Activated CD8-positive, alpha-beta memory T cell treated with anti-CD3 and anti-CD28 coated beads for 24 hours (primary cell): ENCODE data around the gene IFITM2.
"Not testable (repeated sequence)": the region's sequence is repeated elsewhere in the genome, so short reads cannot be mapped to it uniquely, and the experiment has no call there.

Experiments
- DNase-seq: peaks from one replicate; pipeline ENCODE4 v3.0.0-alpha.2; 2020

Gene IFITM2

DNA sequence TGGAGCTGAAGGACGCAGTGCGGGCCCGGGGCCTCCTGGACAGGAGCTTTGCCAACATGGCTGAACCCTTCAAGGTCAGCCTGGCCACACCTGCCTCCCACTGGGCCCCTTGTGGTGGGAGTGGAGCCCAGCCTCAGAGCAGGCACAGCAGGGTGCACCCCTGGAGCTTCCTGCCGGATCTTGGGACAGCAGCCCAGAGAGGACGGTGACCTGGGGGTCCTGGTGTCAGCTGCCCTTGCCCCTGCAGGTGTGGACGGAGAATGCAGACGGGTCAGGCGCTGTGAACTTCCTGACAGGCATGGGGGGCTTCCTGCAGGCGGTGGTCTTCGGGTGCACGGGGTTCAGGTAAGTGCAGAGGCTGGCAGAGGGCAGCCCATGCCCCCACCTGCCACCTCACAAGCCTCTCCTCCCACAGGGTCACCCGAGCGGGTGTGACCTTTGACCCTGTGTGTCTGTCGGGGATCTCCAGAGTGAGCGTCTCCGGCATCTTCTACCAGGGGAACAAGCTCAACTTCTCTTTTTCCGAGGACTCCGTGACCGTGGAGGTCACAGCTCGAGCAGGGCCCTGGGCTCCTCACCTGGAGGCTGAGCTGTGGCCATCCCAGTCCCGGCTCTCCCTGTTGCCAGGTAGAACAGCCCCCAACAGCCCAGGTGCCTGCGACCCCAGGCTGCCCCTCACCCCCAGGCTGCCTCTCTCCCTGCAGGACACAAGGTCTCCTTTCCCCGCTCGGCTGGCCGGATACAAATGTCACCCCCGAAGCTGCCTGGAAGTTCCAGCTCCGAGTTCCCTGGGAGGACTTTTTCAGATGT is 13.6 kb upstream of the IFITM2 start:
- no peak for DNase-seq

DNA sequence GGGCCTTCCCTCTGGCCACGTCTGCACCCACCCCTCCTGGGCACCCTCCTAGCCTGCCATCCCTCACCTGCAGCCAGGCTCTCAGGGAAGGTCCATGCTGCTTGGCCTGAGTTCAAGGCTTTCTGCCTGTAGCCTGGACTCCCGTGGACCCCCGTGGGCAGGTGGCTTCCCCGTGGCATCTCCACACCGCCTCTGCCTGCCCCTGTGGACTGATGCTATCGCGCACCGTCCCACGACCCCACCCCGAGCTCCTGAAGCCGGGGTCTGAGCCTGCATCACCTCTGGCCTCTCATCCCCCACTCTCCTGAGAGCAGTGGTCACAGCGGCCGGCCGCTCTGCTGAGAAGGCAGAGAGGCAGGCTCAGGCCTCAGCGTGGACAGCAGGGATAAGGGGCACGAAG is 12.8 kb upstream of the IFITM2 start:
- DNase-seq, result no peak

DNA sequence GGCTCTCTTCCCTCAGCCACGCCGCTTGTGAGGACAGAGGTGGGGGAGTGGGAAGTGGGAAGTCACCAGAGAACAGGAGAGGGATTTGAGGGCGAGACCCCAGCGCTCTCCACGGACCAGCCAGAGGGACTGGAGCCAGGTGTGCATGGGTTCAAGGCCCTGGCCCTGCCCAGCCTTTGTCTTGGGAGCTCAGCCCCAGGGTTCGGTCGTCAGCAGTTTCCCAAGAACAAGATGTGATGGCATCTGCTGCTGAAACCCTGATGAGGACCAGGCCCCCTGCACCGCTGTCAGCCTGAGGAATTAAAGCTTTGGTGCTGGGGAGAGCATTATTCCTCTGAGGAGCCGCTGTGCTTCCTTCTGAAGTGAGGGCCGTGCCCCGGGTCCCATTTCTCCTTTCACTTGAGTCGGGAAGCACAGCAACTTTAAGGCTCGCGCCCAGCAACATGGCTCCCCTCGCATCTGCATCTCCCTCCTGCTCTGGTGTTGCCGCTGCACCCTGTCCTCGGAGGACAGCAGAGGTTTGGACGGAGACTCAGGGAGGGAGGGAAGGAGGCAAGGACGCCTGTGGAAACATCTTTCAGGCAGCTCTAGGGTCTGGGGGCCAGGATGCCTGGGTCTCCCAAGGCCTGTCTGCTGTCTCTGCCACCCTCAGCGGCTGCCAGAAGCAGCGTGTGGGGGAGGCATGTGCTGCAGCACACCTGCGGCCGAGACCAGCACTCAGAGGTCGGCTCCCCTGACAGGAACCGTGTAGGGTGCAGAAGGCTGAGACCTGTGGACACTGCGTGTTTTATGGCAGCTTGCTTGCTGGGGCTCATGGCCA is 12.1 kb upstream of the IFITM2 start:
- DNase-seq, result no peak

DNA sequence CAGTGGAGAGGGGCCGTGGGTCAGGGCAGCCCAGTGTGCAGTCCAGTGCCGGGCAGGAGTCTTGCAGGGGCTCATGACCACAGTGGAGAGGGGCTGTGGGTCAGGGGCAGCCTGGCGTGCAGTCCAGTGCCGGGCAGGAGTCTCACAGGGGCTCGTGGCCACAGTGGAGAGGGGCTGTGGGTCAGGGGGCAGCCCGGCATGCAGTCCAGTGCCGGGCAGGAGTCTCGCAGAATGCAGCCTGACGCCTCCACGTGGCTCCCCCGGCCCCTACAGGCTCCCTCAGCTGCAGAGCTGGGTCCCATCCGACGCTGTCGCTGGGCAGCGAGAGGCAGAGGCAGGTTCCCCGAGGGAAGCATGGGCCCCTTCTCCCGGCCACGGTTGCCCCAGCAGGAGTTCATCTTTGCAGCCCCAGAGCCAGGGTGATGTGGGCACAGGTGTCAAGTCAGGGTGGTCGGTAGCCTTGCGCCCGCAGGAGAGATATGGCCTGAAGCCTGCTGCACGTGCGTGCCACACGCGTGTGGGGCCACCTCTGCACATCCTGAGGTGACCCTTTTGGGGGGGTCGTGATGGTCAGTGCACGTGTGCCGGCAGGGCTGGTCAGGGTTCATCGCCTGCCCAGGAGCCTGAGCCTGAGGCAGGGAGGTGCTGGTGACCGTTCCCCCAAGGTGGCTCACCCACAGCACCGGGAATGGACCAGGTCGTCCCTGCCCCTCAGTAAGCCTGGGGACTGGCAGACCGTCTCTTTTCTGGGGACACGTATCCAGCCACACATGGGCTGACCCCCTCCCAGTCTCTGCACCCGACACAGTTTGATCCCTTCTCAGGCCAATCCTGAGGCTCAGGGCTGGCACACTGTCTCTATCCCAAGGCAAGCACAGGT is 11.2 kb upstream of the IFITM2 start:
- no peak for DNase-seq

DNA sequence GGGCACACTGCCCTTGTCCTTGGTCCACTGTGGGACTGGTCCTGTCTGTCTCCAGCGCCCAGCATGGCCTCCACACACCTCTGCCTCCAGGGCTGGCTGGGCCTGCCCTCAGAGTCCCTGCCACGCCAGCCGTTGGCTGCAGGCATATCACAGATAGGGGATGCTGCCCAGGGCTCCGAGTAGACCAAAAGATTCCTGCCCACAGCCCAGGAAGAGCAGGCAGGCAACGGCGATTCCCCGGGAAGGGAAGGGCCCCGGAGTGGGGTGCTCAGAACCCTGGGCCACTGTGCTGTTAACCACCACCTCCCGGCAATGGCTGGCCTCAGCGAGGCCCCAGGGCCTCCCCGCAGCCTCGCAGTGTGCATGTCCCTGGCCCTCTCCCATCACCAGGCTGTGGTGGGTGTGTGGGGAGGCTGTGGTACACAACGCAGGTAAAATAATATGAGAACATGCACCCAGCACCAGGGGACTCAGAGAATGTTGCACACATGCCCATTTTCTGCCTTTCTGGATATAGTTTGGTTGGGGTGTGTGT is 10.5 kb upstream of the IFITM2 start:
- no peak for DNase-seq

DNA sequence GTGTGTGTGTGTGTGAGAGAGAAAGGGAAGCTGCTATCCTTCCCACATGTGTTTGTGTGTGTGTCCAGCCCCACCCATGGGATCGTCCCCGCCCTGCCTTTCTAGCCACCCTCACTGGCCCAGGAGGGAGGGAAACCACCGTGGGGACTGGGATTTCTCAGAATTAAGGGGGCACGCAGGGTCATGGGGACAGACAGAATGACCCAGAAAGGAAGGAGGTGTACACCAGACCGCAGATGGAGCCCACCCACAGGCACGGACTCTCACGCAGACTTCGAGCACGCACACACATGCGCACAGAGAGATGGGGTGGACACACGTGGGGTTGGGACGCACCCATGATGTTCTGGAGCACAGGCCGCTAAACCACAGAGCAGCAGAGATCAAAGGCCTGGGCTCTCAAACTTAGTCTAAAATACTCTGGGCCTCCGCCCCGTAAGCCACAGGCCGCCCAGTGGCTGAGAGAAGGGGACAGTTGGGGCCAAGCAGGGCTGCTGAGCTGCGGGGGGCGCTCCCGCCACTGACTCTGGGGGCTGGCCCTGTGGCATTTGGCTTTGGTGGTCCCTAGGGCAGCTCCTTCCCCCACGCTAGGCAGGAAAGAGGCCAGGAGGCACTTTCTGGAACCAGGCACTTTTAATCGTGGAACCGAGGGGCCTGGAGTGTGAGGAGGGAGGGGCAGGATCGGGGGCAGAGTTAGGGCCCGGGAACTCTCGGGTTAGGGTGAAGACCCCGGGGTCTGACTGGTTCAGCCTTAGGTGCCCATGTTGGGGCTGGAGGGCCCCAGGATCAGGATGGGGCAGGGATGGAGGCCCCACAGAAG is 9.8 kb upstream of the IFITM2 start:
- no peak for DNase-seq

DNA sequence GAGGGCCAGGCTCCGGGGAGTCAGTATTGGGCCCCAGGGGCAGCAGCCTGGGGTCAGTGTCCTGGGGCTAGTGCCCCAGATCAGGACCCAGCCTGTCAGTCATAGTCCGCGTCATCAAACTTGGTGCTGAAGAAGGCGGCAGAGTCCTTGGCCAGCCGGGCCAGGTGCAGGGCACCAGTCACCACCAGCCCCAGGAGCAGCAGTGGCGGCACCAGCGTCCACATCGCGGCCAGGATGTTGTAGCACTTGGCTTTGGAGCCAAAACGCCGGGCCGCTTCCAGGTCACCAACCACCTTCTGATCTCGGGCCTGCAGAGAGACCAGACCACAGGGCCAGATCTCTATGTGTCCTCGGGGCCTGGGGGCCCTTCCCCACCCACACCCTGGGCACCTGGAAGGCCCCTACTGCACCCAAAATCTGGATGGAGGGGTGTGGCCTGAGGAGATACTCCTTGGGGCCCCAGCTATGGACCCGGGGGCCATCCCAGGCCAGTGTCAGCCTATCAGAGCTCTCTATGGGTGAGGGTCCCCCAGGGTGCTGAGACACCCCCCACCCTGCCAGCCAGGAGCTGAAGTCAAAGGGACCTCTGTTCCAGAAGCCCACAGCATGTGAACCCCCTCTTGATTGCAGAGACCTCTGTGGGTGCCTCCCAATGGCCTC is 9.1 kb upstream of the IFITM2 start:
- DNase-seq, result no peak

DNA sequence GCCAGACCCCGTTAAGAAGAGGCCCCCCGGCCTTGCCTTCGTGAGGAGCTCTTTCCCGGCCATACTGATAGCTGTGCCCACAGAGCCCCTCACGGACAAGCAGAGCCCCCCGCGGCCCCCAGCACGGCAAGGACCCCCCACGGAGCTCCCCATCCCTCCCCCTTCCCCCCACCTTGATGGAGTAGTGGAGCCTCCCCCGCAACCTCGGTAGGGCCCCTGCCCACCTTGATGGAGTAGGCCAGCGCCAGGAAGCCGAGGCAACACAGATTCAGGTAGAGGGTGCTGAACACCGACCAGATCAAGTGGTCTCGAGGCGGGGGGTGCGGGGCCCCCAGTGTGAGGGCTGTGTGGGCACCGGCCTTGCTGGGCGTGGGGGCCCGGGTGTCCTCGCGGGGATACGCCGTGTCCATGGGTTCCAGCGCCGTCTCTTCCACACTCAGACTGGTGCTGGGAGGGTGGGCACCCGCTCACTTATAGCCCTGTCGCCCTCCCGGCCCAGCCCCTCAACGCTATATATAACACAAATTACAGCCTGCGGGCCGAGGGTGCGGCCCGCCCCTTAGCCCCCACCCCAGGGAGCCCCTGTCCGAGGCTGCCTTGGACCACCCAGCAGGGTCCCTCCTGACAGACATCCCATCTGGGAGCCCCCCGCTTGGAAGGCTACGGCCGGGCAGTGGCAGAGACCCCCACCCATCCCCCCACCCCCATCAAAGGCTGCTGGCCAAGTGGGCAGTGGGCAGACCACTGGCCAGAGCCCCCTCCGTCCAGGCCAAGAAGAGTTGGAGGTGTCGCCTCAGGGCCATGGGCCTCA is 8.3 kb upstream of the IFITM2 start, which contains the start of gene IFITM5:
Gene IFITM5 (minus strand): TSS at position 446 of the 811 bp plus-strand sequence. CDS start 36 bp downstream, at position 410.
- no peak for DNase-seq

DNA sequence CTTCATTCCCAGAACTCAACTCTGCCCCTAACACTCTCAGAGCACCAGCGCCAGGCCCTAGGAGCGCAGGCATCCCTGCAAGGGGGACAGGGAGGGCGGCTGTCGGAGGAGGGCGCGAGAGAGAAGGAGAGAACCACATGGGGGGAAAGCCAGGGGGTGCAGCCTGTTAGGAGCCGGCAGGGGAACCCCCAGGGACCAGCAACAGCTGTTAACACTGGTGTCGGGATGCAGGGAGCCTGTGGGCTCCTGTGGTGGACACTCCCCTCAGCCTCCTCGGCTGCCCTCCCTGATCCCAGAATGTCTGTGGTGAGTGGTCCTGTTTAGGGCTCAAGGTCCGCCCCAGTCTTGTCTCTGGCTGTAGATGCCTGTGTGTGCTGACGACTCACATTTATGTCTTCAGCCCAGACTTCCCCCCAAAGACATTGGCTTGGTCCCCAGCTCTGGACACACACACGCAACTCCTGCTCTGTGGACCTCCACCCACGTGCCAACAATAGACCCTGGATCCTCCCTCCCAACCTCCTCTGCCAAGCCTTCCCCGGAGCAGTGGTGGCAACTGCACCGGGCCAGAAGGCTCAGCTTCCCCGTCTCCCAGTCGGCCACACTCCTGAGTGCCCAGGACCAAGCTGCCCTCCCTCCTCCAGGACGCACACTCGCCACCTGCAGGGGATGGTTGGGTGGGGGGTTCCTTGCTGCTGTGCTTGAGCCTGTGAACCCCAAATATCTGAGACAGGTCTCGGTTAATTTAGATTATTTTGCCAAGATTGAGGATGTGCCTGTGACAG is 7.5 kb upstream of the IFITM2 start:
- DNase-seq, result no peak

DNA sequence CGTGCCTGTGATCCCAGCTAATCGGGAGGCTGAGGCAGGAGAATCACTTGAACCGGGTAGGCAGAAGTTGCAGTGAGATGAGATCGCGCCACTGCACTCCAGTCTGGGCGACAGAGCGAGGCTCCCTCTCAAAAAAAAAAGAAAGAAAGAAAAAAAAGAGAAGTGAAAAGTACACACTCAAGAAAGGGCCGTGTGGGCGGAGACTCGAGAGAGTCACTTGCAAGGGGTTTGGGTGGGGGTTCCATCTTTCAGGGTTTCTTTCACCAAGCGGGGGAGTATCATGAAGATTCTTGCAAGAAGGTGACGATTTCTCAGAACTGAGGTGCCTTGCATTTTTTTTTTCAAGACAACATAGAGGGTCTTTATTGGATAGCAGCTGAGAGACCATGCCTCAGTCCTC is 4.3 kb upstream of the IFITM2 start:
- no peak for DNase-seq

DNA sequence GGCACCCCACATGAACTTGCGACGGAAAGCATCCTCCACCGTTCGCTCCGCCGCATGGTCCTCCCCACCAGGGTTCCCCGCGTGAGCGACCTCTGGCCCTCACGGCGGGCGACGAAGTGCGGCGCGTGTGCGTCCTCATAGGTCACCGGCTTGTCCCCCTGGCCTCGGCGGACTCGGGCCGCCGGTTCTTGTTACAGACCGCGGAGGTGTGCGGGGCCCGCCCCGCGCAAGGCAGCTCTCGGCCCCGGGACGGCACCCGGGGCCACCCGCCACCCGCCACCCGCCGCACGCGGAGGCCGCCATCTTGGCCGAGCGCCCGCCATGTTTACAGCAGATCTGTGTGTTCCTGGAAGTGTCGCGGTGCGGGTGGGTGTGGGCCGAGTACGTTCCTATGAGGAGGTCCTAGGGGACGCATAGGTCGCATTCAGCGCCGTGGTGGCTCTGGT is 3.5 kb upstream of the IFITM2 start:
- DNase-seq, result no peak

DNA sequence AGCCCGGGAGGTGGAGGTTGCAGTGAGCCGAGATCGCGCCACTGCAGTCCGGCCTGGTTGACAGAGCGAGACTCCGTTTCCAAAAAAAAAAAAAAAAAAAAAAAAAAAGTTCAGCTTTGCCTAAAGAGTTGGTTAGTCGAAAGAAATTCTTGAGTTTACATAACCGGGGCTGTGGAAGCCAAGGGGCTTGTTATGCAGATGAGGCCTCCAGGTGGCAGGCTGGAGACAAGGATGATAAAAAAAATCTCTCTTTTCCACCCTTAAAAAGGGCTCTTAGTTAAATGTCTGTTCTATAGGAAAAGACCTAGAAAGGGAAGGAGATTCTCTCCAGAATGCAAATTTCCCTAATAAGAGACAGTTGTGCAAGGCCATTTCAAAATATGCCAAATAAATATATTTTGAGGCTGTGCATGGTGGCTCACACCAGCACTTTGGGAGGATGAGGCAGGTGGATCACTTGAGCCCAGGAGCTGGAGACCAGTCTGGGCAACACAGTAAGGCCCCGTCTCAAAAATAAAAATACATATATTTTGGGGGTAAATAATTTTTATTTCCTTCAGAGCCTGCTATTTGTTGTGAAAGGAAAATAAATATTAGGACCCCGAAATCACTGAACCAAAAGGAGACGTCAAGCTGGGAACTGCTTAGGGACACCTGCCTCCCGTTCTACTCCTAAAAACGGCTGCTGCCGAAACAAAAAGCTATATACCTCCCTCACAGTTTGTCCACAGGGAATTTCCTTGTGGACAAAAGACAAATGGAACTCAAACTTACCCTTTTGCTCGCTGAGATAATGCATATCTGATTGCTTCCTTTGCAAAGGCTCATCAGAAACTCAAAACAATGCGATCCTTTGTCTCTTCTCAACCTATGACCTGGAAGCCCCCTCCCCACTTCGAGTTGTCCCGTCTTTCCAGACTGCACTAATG is 2.4 kb upstream of the IFITM2 start:
- no peak for DNase-seq

DNA sequence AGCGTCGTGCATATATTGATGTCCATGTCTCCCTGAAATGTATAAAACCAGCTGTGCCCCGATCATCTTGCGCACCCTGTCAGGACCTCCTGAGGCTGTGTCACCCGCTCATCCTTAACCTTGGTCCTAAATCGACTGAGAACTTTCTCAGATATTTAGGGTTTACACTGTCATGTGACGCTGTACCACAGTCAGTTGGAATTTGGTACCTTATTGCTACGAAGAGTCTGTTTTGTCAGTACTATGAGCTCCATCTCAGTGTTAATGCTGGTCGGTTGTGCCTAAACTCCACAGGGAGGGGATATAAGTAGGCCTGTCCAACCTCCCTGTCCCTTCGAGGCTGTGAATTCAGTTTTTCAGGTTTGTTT is 1.8 kb upstream of the IFITM2 start:
- no peak for DNase-seq

DNA sequence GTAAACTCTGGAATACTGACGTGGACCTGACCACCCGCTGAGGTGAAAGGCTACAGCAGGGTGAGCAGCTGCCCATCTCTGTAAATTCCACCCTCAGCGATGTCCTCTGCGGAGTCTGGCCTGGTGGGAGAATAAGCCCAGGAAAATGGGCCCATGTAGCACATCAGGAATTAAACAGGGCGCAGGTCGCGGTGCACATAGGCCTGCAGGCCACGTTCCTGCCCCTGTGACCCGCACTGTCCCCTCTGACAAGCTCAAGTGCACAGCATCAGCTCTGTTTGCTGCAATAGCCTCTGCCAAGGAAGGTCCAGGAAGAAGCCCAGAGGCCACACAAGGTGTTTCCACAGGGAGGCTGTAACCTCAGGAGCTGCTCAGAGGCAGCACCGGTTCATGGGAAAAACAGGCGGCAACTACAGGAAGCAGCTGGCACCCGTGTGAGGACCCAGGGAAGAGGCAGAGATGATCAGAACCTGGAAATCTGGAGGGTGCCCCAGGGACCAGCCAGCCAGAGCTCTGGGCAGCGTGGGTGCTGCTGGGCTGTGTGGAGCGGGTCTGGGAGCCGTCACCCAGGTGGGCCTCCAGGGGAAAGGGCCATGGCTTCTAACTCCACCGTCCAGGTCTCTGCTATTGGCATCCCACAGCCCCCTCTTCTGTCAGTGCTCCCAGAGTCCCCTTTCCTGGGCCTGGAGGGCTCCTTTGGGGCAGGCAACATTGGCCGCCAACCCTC is 808 bp upstream of the IFITM2 start:
- DNase-seq, result no peak

DNA sequence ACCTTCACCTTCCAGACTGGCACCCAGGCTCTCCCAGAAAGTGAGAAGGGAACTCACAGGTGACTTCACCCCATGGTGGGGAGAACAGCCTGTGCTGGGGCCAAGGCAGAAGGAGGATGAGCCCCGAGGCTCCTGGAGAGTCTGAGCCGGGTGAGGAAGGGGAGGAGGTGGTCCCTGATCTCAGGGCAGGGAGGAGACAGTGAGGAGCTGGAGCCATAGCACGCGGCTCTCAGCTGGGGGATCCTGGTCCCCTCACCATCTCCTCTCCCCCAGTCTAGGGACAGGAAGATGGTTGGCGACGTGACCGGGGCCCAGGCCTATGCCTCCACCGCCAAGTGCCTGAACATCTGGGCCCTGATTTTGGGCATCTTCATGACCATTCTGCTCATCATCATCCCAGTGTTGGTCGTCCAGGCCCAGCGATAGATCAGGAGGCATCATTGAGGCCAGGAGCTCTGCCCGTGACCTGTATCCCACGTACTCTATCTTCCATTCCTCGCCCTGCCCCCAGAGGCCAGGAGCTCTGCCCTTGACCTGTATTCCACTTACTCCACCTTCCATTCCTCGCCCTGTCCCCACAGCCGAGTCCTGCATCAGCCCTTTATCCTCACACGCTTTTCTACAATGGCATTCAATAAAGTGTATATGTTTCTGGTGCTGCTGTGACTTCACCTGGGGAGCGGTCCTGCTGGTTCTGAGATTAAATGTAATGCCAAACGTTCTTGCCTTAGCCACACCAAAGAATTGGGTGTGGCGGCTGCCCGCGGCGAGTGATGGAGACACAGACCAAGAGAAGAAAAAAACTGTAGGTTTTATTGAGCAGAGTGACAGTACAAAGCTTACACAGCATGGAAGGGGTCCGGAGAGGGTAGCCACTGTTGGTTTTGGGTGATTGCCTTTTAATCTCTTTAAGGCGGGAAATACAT is 1.4 kb downstream of the IFITM2 start:
- DNase-seq, result not testable (repeated sequence)

DNA sequence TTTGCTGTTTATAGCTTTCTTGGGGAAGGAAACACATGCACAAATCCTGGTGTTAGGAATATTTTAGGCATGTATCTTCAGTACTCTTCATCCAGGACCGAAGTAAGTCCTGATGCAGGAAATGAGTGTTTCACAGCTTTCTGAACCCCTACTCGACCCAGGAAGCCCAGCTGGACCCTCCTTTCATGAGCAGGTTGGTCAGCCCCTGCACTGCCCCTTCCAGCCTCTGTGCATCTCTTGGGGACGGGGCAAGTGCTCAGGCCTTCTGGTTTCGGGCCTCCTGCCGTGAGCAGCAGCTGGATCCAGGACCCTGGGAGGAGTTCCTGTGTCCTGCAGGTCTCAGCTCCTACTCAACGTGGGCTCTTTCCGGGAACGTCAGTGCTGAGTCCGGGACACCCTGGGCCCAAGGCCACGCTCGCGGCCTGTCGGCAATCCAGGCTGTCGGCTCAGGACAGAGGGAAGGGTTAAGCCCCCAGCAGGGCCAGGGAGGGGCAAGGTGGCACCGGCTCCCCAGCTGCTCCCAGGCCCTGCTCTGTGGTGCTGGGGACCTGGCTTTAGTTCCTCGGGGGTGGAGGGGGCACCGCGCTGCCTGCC is 2.5 kb downstream of the IFITM2 start:
- not testable (repeated sequence) for DNase-seq
